Effector memory CD4-positive, alpha-beta T cell (primary cell): ENCODE measurements around the gene ZNF831.

ENCODE experiments used
- DNase-seq, 3 donors: peaks; one replicate each; pipeline ENCODE4 v3.0.0-alpha.2; 2020
- H3K27ac ChIP-seq: 2 replicates; pipeline ENCODE4 v1.7.0; 2013; ENCODE audit warnings: mild to moderate bottlenecking, low read length, moderate library complexity; ENCODE audit not compliant: insufficient read depth, poor library complexity, severe bottlenecking
- H3K27me3 ChIP-seq: replicated peaks from 2 replicates; pipeline ENCODE4 v1.7.0; 2013; ENCODE audit warnings: mild to moderate bottlenecking, low read length; ENCODE audit not compliant: insufficient read depth, control insufficient read depth, poor library complexity, severe bottlenecking
- H3K36me3 ChIP-seq: 2 replicates; pipeline ENCODE4 v1.7.0; 2013; ENCODE audit warnings: mild to moderate bottlenecking, low read length, moderate library complexity; ENCODE audit not compliant: control insufficient read depth, insufficient read depth
- H3K4me1 ChIP-seq: 2 replicates; pipeline ENCODE4 v1.7.0; 2013; ENCODE audit warnings: low read length, mild to moderate bottlenecking; ENCODE audit not compliant: control insufficient read depth, insufficient read depth, poor library complexity, severe bottlenecking
- H3K4me3 ChIP-seq: 2 replicates; pipeline ENCODE4 v1.7.0; 2013; ENCODE audit warnings: low read length, low read depth, mild to moderate bottlenecking; ENCODE audit not compliant: insufficient read depth, poor library complexity, severe bottlenecking
- H3K9me3 ChIP-seq: 2 replicates; pipeline ENCODE4 v1.7.0; 2013; ENCODE audit warnings: mild to moderate bottlenecking, low read length, moderate library complexity; ENCODE audit not compliant: control insufficient read depth

ZNF831 gene

DNA sequence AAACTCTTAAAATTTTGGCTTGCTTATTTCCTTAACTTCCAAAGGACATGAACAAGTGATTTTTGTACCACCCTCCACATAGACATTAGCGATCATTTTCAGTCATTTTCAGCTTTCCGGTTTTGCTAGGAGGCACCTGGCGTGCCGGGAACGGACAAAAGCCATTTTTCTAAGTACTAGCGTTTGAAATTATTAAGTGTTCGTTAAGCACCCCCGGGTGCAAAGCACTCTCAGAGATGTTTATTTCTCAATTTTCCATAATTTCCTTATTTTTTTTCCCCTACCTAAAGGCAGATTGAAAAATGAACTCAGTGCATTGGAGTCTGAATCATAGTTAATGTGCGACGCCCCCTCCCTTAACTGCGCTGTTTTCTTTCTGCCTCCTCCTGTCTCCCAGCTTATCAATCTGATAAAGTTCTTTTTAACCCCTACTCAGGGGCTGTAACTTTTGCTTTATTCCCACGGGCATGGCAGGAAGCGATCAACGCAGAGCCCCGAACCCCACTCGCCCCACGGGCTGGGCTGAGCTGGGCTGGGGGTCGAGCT is 58.2 kb downstream of the ZNF831 start:
- no peaks in the 10 kb centered on the region for H3K9me3 ChIP-seq
- DNase-seq: no peak
- peak overlapping the region; percentile 56 for H3K27ac ChIP-seq
- peaks cover 11% of the 10 kb centered on the region for H3K4me1 ChIP-seq
- H3K27me3 ChIP-seq: no peaks in the 10 kb centered on the region
- peak overlapping the region; percentile 58 for H3K4me3 ChIP-seq
- peaks cover 27% of the 10 kb centered on the region for H3K36me3 ChIP-seq

GRCh38 chr20:59222253-59223181 is 58.9 kb downstream of the ZNF831 start:
- H3K36me3 ChIP-seq: peaks cover 20% of the 10 kb centered on the region
- H3K4me1 ChIP-seq: peaks cover 11% of the 10 kb centered on the region
- no peaks in the 10 kb centered on the region for H3K9me3 ChIP-seq
- no peaks in the 10 kb centered on the region for H3K27me3 ChIP-seq
- H3K4me3 ChIP-seq: peak overlapping the region; percentile 58
- peak overlapping the region; percentile 56 for H3K27ac ChIP-seq
- DNase-seq: peak; percentile 49 to 65 (median 50)

DNA sequence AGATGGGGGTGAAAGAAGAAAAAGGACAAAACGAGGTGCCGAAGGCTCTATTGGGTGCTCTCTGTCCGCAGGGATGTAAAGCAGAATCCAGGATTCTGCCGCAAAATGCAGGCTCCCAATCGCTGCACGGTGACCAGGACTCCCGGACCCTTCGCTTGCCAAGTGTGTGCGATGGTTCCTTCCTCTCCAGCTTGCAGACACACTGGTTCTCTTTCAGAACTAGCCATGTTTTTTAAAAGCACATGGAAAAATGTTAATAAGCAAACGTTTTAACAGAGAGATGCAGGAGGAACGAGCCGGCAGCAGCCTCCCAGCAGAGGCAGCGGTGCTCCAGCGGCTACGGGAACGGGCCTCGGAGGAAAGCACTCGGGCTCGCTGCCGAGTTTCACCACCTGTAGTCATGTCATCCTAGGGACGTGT is 59.6 kb downstream of the ZNF831 start:
- no peaks in the 10 kb centered on the region for H3K9me3 ChIP-seq
- no peak for DNase-seq
- peaks cover 11% of the 10 kb centered on the region for H3K4me1 ChIP-seq
- no peak overlapping the region for H3K27ac ChIP-seq
- H3K36me3 ChIP-seq: peaks cover 15% of the 10 kb centered on the region
- H3K27me3 ChIP-seq: no peaks in the 10 kb centered on the region
- H3K4me3 ChIP-seq: no peak overlapping the region

GRCh38 chr20:59223750-59224149 is 60.1 kb downstream of the ZNF831 start:
- Histone ChIP-seq H3K27ac (no peak overlapping the region), H3K4me1 (peaks cover 11% of the 10 kb centered on the region), H3K4me3 (no peak overlapping the region), H3K36me3 (peaks cover 16% of the 10 kb centered on the region), H3K27me3 (no peaks in the 10 kb centered on the region), H3K9me3 (no peaks in the 10 kb centered on the region)
- no peak for DNase-seq

DNA sequence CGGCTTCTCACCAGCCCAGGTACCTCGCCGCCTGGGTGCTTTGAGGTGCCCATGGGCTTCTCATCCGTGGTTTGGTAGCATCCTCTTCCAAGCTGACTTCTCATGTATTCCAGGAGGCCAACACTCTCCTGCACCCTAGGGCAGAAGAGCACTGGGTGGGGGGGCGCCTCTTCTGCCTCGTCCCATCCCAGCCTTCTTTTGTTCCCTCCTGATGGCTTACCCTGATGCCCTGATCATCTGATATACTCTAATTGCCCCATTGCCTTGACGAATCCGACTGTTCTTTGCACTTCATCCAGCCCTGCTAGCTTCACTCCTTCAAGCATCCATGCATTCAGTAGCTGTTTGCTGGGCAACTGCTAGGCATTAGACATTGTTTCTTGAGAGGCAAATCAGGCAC is 60.6 kb downstream of the ZNF831 start:
- Histone ChIP-seq H3K4me3 (no peak overlapping the region), H3K36me3 (peaks cover 21% of the 10 kb centered on the region), H3K27me3 (no peaks in the 10 kb centered on the region), H3K4me1 (peaks cover 11% of the 10 kb centered on the region), H3K27ac (no peak overlapping the region), H3K9me3 (no peaks in the 10 kb centered on the region)
- DNase-seq: no peak

DNA sequence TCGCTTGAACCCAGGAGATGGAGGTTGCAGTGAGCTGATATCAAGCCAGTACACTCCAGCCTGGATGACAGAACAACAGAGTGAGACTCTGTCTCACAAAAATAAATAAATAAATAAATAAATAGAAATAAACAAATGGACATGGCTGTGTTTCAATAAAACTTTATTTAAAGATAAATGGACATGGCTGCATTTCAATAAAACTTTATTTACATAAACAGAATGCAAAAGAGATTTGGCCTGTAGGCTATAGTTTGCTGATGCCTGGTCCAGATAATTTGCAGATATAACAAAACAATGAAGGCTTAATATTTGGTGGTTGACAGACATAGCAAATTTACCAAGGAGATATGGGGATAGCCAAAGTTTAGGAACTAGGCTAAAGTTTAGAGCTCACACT is 66.8 kb downstream of the ZNF831 start:
- H3K9me3 ChIP-seq: no peaks in the 10 kb centered on the region
- DNase-seq: no peak
- no peak overlapping the region for H3K4me3 ChIP-seq
- no peak overlapping the region for H3K27ac ChIP-seq
- peaks cover 50% of the 10 kb centered on the region for H3K36me3 ChIP-seq
- no peaks in the 10 kb centered on the region for H3K4me1 ChIP-seq
- H3K27me3 ChIP-seq: no peaks in the 10 kb centered on the region

DNA sequence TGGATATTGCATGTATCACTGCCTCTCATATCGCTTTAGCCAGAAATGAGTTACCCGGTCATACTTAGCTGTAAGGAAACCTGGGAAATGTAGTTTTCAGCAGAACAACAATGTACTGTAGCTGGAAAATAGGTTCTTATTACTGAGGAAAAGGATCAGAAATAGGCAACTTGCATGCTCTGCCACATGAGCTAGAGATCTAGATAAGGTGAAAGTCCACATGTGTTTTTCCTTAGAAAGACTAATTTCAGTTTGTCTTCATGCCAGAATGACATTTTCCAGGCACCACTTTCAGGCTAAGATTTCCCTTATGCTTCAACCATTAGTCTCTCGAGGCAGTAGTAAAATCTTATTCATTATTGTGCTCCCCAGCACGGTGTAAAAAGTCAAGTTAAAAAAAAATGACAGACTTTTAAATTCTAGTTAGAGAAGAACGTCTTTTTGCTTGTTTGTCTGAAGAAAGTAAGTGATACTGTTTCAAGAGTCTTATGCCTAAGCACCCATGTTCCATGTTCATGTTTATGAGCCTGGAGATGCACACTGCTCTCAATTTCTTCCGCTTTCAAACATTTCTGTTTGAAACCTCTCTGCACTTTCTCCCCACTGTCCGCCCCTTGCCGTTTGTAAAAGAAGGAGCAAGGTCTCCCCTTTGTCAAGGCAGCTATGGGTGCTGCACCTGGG is 67.6 kb downstream of the ZNF831 start:
- Histone ChIP-seq H3K36me3 (peaks cover 45% of the 10 kb centered on the region), H3K9me3 (no peaks in the 10 kb centered on the region), H3K27ac (no peak overlapping the region), H3K4me1 (no peaks in the 10 kb centered on the region), H3K4me3 (no peak overlapping the region), H3K27me3 (no peaks in the 10 kb centered on the region)
- DNase-seq: no peak

- H3K4me3 ChIP-seq: no peak overlapping the region
- H3K9me3 ChIP-seq: no peaks in the 10 kb centered on the region
- no peak for DNase-seq
- H3K36me3 ChIP-seq: peaks cover 40% of the 10 kb centered on the region
- no peaks in the 10 kb centered on the region for H3K27me3 ChIP-seq
- no peak overlapping the region for H3K27ac ChIP-seq
- H3K4me1 ChIP-seq: no peaks in the 10 kb centered on the region
These were observed 69.0 kb downstream of the ZNF831 start for GRCh38 chr20:59232618-59233017.

DNA sequence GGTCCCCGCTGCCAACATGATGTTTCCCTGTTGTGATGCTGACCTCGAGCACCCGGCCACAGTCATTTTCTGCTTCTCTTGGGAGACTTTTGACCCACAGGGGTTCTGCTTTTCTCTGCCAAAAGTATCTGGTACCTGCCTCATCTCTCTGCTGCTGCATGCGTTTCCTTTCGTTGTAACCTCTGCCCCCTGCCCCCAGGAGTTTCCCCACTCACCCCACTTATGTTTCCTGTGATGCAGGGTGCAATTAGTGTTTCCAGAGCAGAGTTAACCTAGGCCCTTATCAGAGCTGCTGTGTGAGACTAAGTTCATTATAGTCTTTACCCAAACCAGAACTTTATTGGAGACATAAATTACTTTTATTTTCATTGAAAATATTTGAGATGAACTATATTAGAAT is 71.6 kb downstream of the ZNF831 start:
- no peaks in the 10 kb centered on the region for H3K27me3 ChIP-seq
- H3K4me3 ChIP-seq: no peak overlapping the region
- H3K4me1 ChIP-seq: no peaks in the 10 kb centered on the region
- no peak for DNase-seq
- H3K27ac ChIP-seq: no peak overlapping the region
- H3K36me3 ChIP-seq: peaks cover 42% of the 10 kb centered on the region
- no peaks in the 10 kb centered on the region for H3K9me3 ChIP-seq

GRCh38 chr20:59240006-59240405 is 76.4 kb downstream of the ZNF831 start:
- H3K27ac ChIP-seq: no peak overlapping the region
- H3K4me3 ChIP-seq: no peak overlapping the region
- no peak for DNase-seq
- no peaks in the 10 kb centered on the region for H3K27me3 ChIP-seq
- H3K9me3 ChIP-seq: no peaks in the 10 kb centered on the region
- H3K36me3 ChIP-seq: peaks cover 20% of the 10 kb centered on the region
- H3K4me1 ChIP-seq: no peaks in the 10 kb centered on the region
